Hematopoietic multipotent progenitor cell (in vitro differentiated cells): ENCODE results near the gene HIPK2. TPM values are rescaled to one million over a fixed set of nuclear protein-coding genes. Genes with fewer than 3 reads are reported as not detected.

ENCODE experiments used
- DNase-seq, 3 donors: peaks; one replicate each; pipeline ENCODE4 v3.0.0-alpha.2; 2011 to 2015; ENCODE audit warnings: low read depth in 2 of 3, low spot score in 2 of 3
- total RNA-seq: library from RNA; depleted of rRNA; stranded (reverse); fragments of >200 nt; gene quantifications from one replicate; pipeline ENCODE4 v1.2.3, GENCODE V29; 2012

HIPK2 gene
- total RNA-seq, 1 donor = 15.6 TPM

GRCh38 chr7:139560199-139560598 lies 217.6 kb downstream of the HIPK2 start:
- no peak for DNase-seq

GRCh38 chr7:139559364-139560105 lies 218.3 kb downstream of the HIPK2 start:
- no peak for DNase-seq

GRCh38 chr7:139557857-139558581 lies 219.8 kb downstream of the HIPK2 start:
- no peak for DNase-seq

GRCh38 chr7:139553991-139554700 lies 223.7 kb downstream of the HIPK2 start:
- DNase-seq = peak in 2 of 3 donors; percentile 18 to 47

GRCh38 chr7:139548302-139549028 lies 229.3 kb downstream of the HIPK2 start:
- DNase-seq = no peak

GRCh38 chr7:139544645-139545044 lies 233.2 kb downstream of the HIPK2 start:
- DNase-seq = no peak

GRCh38 chr7:139543801-139544603 lies 233.8 kb downstream of the HIPK2 start:
- DNase-seq = peak in 1 of 3 donors; percentile 33

- DNase-seq = no peak
Measured at GRCh38 chr7:139542308-139543151, 235.3 kb downstream of the HIPK2 start.

- no peak for DNase-seq
Measured at GRCh38 chr7:139541600-139542307, 236.0 kb downstream of the HIPK2 start.

GRCh38 chr7:139540203-139540602 lies 237.6 kb downstream of the HIPK2 start:
- DNase-seq = no peak

- no peak for DNase-seq
Measured at GRCh38 chr7:139538881-139539635, 238.7 kb downstream of the HIPK2 start.

GRCh38 chr7:139536152-139536551 lies 241.6 kb downstream of the HIPK2 start:
- no peak for DNase-seq

- DNase-seq = no peak
Measured at GRCh38 chr7:139534966-139535651, 242.7 kb downstream of the HIPK2 start.

GRCh38 chr7:139534096-139534495 lies 243.7 kb downstream of the HIPK2 start:
- no peak for DNase-seq

GRCh38 chr7:139532636-139533155 lies 245.1 kb downstream of the HIPK2 start:
- DNase-seq = no peak

GRCh38 chr7:139531094-139531493 lies 246.7 kb downstream of the HIPK2 start:
- no peak for DNase-seq
